Measurements from ENCODE around the gene TMX2.
"Not testable (repeated sequence)": the region's sequence is repeated elsewhere in the genome, so short reads cannot be mapped to it uniquely, and the experiment has no call there.

Gene TMX2

DNA sequence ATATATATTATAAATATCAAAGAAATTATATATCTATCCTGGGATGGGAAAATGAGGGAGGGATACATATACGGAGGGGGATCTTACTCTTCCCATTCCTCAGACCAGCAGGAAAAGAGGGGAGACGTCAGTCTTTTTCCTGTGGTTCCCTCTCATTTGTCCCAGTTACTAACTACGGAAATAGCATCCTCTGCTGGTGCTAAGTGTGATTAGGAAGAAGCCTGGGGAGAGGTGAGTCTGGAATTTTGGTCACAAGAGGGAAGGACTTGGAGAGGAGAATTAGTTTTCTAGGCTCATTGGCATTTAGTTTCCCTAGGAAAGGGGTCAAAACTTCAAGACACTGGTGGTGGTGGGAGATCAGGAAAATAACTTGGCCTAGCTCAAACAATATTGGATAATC lies 12.0 kb upstream of the TMX2 start:
- Mint-ChIP-seq H3K36me3 (peaks cover 4% of the 10 kb centered on the region), H3K4me3 (no peak overlapping the region), H3K27me3 (no peaks in the 10 kb centered on the region), H3K27ac (no peak overlapping the region), H3K4me1 (ENCODE audit: low read depth) (no peaks in the 10 kb centered on the region), H3K9me3 (ENCODE audit: low read depth) (no peaks in the 10 kb centered on the region)

DNA sequence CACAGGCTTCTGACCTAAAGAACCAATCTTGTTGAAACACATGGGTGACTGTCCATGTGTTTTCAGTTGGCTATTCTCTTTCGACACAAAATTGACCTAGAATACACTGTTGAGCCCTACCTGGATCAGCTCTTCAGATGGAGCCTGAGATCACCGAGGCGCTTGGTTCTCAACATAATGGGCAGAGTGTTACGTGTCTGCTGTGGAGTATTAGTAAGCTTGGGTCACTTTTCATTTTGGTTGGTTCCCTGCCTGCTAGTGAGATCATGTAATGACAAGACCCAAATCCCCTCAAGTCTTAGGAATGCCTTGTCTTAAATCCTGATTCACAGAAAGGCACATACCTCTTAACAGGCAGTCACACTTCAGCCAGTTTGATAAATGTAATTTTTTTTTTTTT lies 9.1 kb upstream of the TMX2 start:
- H3K4me3 Mint-ChIP-seq: no peak overlapping the region
- no peak overlapping the region for H3K27ac Mint-ChIP-seq
- H3K9me3 Mint-ChIP-seq (ENCODE audit: low read depth): no peaks in the 10 kb centered on the region
- peaks cover 4% of the 10 kb centered on the region for H3K36me3 Mint-ChIP-seq
- H3K27me3 Mint-ChIP-seq: no peaks in the 10 kb centered on the region
- peaks cover 4% of the 10 kb centered on the region for H3K4me1 Mint-ChIP-seq (ENCODE audit: low read depth)

- H3K36me3 Mint-ChIP-seq: no peaks in the 10 kb centered on the region
- H3K27ac Mint-ChIP-seq: peak overlapping the region; percentile 61
- peaks cover 10% of the 10 kb centered on the region for H3K4me1 Mint-ChIP-seq (ENCODE audit: low read depth)
- H3K9me3 Mint-ChIP-seq (ENCODE audit: low read depth): no peaks in the 10 kb centered on the region
- H3K4me3 Mint-ChIP-seq: no peak overlapping the region
- H3K27me3 Mint-ChIP-seq: no peaks in the 10 kb centered on the region
Observed at GRCh38 chr11:57704932-57705331, 7.5 kb upstream of the TMX2 start.

DNA sequence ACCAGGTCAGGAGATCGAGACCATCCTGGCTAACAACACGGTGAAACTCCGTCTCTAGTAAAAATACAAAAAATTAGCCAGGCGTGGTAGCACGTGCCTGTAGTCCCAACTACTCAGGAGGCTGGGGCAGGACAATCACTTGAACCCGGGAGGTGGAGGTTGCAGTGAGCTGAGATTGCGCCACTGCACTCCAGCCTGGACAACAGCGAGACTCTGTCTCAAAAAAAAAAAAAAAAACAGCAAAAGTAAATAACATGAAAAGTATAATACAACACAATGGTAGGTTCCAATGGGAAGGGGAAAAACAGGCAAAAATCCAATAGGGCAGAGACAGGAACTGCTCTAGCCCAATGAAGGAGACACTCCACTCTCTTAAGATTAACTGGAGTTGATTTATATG lies 7.0 kb upstream of the TMX2 start:
- H3K4me1 Mint-ChIP-seq (ENCODE audit: low read depth): peaks cover 13% of the 10 kb centered on the region
- not testable (repeated sequence) for H3K27me3 Mint-ChIP-seq; H3K9me3 Mint-ChIP-seq (ENCODE audit: low read depth); H3K36me3 Mint-ChIP-seq; H3K4me3 Mint-ChIP-seq; H3K27ac Mint-ChIP-seq

GRCh38 chr11:57709802-57710367 lies 2.5 kb upstream of the TMX2 start:
- Mint-ChIP-seq H3K4me1 (ENCODE audit: low read depth) (peaks cover 42% of the 10 kb centered on the region), H3K36me3 (no peaks in the 10 kb centered on the region), H3K27me3 (no peaks in the 10 kb centered on the region), H3K4me3 (peak overlapping the region; percentile 48), H3K27ac (no peak overlapping the region), H3K9me3 (ENCODE audit: low read depth) (no peaks in the 10 kb centered on the region)

DNA sequence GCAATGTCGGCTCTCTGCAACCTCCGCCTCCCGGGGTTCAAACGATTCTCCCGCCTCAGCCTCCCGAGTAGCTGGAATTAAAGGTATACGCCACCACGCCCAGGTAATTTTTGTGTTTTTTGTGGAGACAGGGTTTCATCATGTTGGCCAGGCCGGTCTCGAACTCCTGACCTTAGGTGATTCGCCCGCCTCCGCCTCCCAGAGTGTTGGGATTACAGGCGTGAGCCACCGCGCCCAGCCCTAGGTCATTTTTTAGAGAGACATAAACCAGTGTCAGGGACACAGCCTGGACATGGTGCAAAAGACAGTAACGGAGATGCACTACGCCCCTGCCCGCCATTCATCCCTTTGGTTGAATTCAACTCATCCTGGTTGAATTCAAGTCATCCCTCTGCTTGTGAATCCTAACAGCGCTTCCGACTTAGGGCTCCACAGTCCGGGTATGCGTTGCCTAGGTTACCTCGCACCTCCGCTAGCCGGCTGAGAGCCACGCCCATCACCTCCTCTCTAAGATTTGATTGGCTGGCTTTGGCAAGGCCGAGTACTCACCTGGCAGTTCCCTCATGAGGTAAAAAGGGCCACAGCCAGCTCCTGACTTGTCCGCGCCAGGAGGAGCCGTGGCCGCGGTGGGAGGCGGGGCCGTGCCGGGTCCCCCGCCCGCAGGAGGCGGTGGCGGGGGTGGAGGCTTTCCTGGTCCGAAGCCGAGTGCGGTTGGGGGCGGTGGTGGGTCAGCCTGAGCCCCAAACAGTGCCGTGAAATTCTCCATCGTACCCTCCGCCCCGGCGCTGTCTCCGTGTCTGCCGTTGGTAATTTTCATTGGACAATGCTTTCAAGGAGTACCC lies 758 bp upstream of the TMX2 start, which contains the start of gene MED19:
Gene MED19, minus strand, starts transcription at position 802 of the 842 bp plus-strand sequence. Its CDS starts 36 bp downstream, at position 766.
- Mint-ChIP-seq H3K9me3 (ENCODE audit: low read depth) (no peaks in the 10 kb centered on the region), H3K36me3 (no peaks in the 10 kb centered on the region), H3K27me3 (no peaks in the 10 kb centered on the region), H3K27ac (peak within 1 kb of the TSS; percentile 99), H3K4me1 (ENCODE audit: low read depth) (peaks cover 44% of the 10 kb centered on the region), H3K4me3 (peak within 1 kb of the TSS; percentile 99)

DNA sequence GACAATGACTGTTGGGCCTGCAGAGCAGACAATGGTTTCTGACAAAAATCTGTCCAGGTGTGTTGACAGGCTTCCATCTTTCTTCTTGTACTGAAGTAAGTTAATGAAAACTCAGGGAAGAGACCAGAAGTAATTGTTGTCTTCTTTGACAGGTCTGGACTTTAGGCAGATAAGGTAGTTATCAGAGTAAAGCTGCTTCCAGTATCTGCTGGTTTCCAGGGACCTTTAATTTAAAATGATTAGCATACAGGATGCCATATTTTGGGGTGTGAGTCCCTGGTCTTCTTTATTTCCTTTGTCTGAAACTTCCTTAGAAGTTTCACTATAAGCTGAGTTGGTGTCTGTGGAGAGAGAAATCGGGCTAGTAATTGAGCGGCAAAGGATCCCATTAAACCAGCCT lies 1.4 kb downstream of the TMX2 start:
- Mint-ChIP-seq H3K27me3 (no peaks in the 10 kb centered on the region), H3K27ac (peak overlapping the region; percentile 99), H3K4me1 (ENCODE audit: low read depth) (peaks cover 42% of the 10 kb centered on the region), H3K36me3 (peaks cover 2% of the 10 kb centered on the region), H3K4me3 (peak overlapping the region; percentile 99), H3K9me3 (ENCODE audit: low read depth) (no peaks in the 10 kb centered on the region)

DNA sequence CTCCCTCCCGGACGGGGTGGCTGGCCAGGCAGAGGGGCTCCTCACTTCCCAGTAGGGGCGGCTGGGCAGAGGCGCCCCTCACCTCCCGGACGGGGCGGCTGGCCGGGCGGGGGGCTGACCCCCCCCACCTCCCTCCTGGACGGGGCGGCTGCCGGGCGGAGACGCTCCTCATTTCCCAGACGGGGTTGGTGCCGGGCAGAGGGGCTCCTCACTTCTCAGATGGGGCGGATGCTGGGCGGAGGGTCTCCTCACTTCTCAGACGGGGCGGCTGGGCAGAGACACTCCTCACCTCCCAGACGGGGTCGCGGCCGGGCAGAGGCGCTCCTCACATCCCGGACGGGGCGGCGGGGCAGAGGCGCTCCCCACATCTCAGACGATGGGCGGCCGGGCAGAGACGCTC lies 4.3 kb downstream of the TMX2 start:
- not testable (repeated sequence) for H3K36me3 Mint-ChIP-seq; H3K27ac Mint-ChIP-seq; H3K9me3 Mint-ChIP-seq (ENCODE audit: low read depth); H3K4me3 Mint-ChIP-seq; H3K27me3 Mint-ChIP-seq
- H3K4me1 Mint-ChIP-seq (ENCODE audit: low read depth): peaks cover 26% of the 10 kb centered on the region

DNA sequence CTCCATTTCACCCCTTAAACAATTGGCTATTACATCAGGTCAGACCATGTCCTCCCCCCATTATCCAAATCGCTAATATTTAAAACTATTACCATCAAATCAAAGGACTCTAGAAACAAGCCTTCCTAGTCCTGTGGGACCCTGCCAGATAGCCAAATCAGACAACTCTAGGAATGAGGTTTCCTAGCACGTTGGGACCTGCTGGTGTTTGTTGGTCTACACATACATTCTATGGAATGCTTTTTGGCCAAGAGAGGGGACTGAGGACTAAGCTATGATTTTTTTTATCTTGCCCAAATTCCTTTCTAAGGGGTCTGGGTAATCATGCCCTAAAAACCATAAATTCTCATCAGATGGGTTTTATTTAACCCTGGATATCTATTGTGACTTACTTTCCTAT lies 14.8 kb downstream of the TMX2 start:
- Mint-ChIP-seq H3K27ac (no peak overlapping the region), H3K4me1 (ENCODE audit: low read depth) (peaks cover 17% of the 10 kb centered on the region), H3K27me3 (no peaks in the 10 kb centered on the region), H3K9me3 (ENCODE audit: low read depth) (no peaks in the 10 kb centered on the region), H3K36me3 (no peaks in the 10 kb centered on the region), H3K4me3 (no peak overlapping the region)

- Mint-ChIP-seq H3K4me1 (ENCODE audit: low read depth) (peaks cover 18% of the 10 kb centered on the region), H3K36me3 (no peaks in the 10 kb centered on the region), H3K4me3 (no peak overlapping the region), H3K9me3 (ENCODE audit: low read depth) (no peaks in the 10 kb centered on the region), H3K27ac (no peak overlapping the region), H3K27me3 (no peaks in the 10 kb centered on the region)
Observed at GRCh38 chr11:57728829-57729228, 16.4 kb downstream of the TMX2 start.

GRCh38 chr11:57729479-57729878 lies 17.1 kb downstream of the TMX2 start:
- Mint-ChIP-seq H3K27ac (no peak overlapping the region), H3K9me3 (ENCODE audit: low read depth) (no peaks in the 10 kb centered on the region)

GRCh38 chr11:57732661-57733060 lies 20.3 kb downstream of the TMX2 start:
- Mint-ChIP-seq H3K9me3 (ENCODE audit: low read depth) (no peaks in the 10 kb centered on the region), H3K27ac (no peak overlapping the region), H3K4me1 (ENCODE audit: low read depth) (peaks cover 14% of the 10 kb centered on the region), H3K27me3 (no peaks in the 10 kb centered on the region), H3K4me3 (no peak overlapping the region), H3K36me3 (no peaks in the 10 kb centered on the region)

More at GRCh38 chr11:57729479-57729878, 17.1 kb downstream of the TMX2 start:
- Mint-ChIP-seq H3K36me3 (no peaks in the 10 kb centered on the region), H3K4me1 (ENCODE audit: low read depth) (peaks cover 18% of the 10 kb centered on the region), H3K27me3 (no peaks in the 10 kb centered on the region), H3K4me3 (no peak overlapping the region)

DNA sequence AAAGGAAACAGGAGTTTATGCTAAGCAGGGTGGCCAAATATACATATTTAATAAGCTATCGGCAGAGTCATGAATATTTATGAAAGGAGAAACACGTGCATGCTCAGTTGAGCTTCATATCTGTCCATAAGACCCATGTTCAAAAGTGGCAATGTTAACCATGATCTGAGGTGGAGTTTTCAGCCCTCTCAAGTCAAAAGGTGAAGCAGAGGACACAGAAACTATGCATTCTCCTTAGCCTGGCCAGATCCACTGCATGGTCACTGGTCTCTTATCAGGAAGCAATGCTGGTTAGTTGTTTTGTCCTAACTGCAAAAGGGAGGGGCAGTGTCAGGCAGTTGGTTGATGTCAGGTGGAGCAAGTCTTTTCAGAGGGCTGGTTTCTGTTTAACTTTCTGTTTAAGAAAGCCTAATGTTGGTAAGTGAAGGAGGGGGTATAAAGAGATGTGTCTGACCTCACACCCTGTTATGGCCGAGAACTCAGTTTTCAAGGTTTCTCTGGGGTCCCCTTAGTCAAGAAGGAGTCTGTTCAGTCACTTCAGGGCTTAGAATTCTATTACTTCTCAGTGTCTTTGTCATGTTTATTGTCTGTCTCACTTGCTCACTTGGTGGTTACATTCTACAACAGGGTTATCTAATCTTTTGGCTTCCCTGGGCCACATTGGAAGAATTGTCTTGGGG lies 23.4 kb downstream of the TMX2 start:
- Mint-ChIP-seq H3K4me1 (ENCODE audit: low read depth) (peaks cover 4% of the 10 kb centered on the region), H3K36me3 (peaks cover 2% of the 10 kb centered on the region), H3K9me3 (ENCODE audit: low read depth) (no peaks in the 10 kb centered on the region), H3K27me3 (no peaks in the 10 kb centered on the region), H3K4me3 (no peak overlapping the region), H3K27ac (no peak overlapping the region)

- peak within 1 kb of the TSS; percentile 99 for H3K27ac Mint-ChIP-seq
- no peaks in the 10 kb centered on the region for H3K27me3 Mint-ChIP-seq
- peaks cover 14% of the 10 kb centered on the region for H3K36me3 Mint-ChIP-seq
- no peaks in the 10 kb centered on the region for H3K9me3 Mint-ChIP-seq (ENCODE audit: low read depth)
- peak within 1 kb of the TSS; percentile 100 for H3K4me3 Mint-ChIP-seq
- peaks cover 45% of the 10 kb centered on the region for H3K4me1 Mint-ChIP-seq (ENCODE audit: low read depth)
Observed at GRCh38 chr11:57741132-57742086, 29.0 kb downstream of the TMX2 start, which contains the start of gene SELENOH. SELENOH (plus strand) TSS chr11:57741491; CDS start chr11:57741596, 105 bp downstream.
